Measurements from ENCODE around the gene UBXN1.

DNA sequence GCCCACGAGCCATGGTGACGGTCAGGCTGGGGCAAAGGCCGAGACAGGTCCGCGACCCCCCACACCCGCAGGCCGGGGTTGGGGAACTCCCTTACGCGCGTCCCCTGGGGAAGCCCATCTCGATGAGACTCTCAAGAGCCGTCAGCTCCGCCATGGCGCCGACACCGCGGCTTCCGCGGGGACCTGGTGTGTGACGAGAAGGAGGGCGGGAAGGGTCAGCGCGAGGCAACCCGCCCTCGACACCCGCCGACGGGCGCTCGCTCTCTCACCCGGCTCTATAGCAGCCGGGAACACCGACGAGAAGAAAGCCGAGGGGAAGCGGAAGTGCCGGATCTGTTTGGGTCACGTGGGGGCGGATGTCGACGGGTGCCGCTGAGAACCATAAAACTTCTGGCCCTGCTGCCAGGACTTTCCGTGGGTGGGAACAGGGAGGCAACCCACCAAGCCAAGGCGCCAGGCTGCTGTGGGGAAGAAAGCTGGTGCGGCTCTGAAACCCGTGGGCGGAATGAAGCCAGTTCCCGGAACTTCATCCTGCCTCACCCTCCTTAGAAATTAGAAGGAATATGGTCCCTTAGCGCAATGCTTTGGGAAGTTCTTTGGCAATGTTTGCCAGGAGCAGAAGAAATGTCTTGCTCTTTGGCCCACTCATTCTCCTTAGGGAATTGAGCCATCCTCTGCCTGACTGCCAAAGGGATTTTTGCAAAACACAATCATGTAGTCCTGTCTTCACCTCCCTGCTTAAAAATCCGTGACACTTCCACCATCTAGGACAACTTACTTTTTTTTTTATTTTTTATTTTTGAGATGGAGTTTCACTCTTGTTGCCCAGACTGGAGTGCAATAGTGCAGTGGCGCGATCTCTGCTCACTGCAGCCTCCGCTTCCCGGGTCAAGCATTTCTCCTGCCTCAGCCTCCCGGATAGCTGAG, at the start of gene UBXN1:
- TF ChIP-seq CTCF (IDR thresholded peaks at IDR 0.05) (no peak), EZH2 (IDR thresholded peaks at IDR 0.05; ENCODE audit: borderline replicate concordance, insufficient read depth, low read depth, low read length, poor library complexity, severe bottlenecking) (no peak)

Data from B cell (primary cell).